NB4 (cell line): Measurements from ENCODE around the gene BOK.

Experiments
- DNase-seq: peaks from one replicate; pipeline ENCODE4 v3.0.0; 2010; ENCODE audit warnings: low read depth
- H3K4me3 ChIP-seq: one replicate; pipeline ENCODE4 v1.5.1; 2011; ENCODE audit warnings: mild to moderate bottlenecking, low read depth, low read length, moderate library complexity
- CTCF ChIP-seq: IDR thresholded peaks from one replicate; pipeline ENCODE4 v1.5.1; 2012; ENCODE audit warnings: low read depth, low read length
- MYC ChIP-seq: IDR thresholded peaks from 2 replicates; pipeline ENCODE4 v1.6.1; 2011; ENCODE audit warnings: low read depth, low read length
- POLR2A ChIP-seq: IDR thresholded peaks from 2 replicates; pipeline ENCODE4 v1.6.1; 2011; ENCODE audit warnings: mild to moderate bottlenecking; ENCODE audit not compliant: insufficient read length; ENCODE audit errors: extremely low read depth
- TF ChIP-seq, protein P1 (sequence below): IDR thresholded peaks from 2 replicates; pipeline ENCODE4 v1.6.1; 2011; ENCODE audit warnings: low read depth, low read length

The BOK gene, protein sequence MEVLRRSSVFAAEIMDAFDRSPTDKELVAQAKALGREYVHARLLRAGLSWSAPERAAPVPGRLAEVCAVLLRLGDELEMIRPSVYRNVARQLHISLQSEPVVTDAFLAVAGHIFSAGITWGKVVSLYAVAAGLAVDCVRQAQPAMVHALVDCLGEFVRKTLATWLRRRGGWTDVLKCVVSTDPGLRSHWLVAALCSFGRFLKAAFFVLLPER

GRCh38 chr2:241558532-241559322 lies at the start of gene BOK:
Gene BOK (plus strand): TSS chr2:241558745. CDS start chr2:241559484, 739 bp downstream.
- no peak within 1 kb of the TSS for H3K4me3 ChIP-seq
- TF ChIP-seq, protein P1, sequence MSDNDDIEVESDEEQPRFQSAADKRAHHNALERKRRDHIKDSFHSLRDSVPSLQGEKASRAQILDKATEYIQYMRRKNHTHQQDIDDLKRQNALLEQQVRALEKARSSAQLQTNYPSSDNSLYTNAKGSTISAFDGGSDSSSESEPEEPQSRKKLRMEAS: no peak
- TF ChIP-seq MYC: no peak
- no peak for TF ChIP-seq CTCF
- TF ChIP-seq POLR2A: no peak
- no peak for DNase-seq

DNA sequence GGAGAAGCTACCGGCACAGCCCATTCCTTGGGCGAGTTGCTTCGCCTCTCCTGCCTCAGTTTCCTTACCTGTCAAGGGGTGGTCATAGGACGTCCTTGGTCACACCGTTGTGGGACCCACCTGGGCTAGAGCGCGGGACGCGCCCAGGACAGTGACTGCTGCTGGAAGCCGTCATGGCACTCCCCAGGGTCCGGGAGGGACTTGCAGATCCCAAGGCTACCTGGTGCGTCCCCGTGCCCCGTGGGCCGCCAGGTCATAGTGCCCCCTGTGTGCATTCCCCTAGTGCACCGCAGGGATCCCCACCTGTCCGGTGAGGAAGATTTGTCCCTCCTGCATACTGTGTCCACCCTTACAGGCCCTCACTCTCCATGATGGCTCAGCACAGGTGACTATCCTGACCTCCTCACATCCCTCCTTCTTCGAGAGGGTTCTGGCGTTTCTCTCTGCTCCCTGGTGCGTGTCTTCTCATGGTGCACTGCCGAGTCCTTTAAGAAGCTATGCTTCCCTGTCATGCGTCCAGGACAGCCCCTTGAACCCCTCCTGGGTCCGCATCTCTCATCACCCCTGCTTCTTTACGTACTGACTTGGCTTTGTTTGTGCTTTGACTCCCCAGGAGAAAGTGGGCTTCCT lies 49.3 kb upstream of the BOK start:
- TF ChIP-seq MYC: no peak
- TF ChIP-seq, protein P1: no peak
- no peak for TF ChIP-seq CTCF
- no peak for TF ChIP-seq POLR2A
- H3K4me3 ChIP-seq: no peak overlapping the region
- DNase-seq: no peak

- no peak for DNase-seq
- TF ChIP-seq CTCF (no peak), MYC (no peak), POLR2A (no peak)
- TF ChIP-seq, protein P1: no peak
- no peak overlapping the region for H3K4me3 ChIP-seq
These were observed 47.3 kb upstream of the BOK start for GRCh38 chr2:241511091-241511741.

- no peak for TF ChIP-seq CTCF
- TF ChIP-seq MYC: no peak
- TF ChIP-seq POLR2A: no peak
- TF ChIP-seq, protein P1: no peak
- no peak overlapping the region for H3K4me3 ChIP-seq
These were observed 44.0 kb upstream of the BOK start for GRCh38 chr2:241514553-241514952.

GRCh38 chr2:241514986-241515737 lies 43.4 kb upstream of the BOK start:
- DNase-seq: no peak
- no peak overlapping the region for H3K4me3 ChIP-seq
- TF ChIP-seq, protein P1: no peak
- TF ChIP-seq MYC (no peak), POLR2A (no peak), CTCF (no peak)

More at GRCh38 chr2:241514553-241514952, 44.0 kb upstream of the BOK start:
- DNase-seq: no peak
